Measurements from ENCODE around the gene ADM2.

Gene ADM2

GRCh38 chr22:50505776-50506610, 24.6 kb downstream of the ADM2 start:
- TF ChIP-seq, protein P1, sequence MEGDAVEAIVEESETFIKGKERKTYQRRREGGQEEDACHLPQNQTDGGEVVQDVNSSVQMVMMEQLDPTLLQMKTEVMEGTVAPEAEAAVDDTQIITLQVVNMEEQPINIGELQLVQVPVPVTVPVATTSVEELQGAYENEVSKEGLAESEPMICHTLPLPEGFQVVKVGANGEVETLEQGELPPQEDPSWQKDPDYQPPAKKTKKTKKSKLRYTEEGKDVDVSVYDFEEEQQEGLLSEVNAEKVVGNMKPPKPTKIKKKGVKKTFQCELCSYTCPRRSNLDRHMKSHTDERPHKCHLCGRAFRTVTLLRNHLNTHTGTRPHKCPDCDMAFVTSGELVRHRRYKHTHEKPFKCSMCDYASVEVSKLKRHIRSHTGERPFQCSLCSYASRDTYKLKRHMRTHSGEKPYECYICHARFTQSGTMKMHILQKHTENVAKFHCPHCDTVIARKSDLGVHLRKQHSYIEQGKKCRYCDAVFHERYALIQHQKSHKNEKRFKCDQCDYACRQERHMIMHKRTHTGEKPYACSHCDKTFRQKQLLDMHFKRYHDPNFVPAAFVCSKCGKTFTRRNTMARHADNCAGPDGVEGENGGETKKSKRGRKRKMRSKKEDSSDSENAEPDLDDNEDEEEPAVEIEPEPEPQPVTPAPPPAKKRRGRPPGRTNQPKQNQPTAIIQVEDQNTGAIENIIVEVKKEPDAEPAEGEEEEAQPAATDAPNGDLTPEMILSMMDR (conservative IDR thresholded peaks at IDR 0.05; ENCODE audit: low read depth) = no peak
- CTCF ChIA-PET = interaction anchor here (0.6 kb wide), 1 partner anchor 265 kb away, joined by 3 read pairs; no protein-coding TSS in a partner anchor
- POLR2A ChIA-PET (ENCODE audit: low non-redundant PET) = no interaction called here
- peak overlapping the region; percentile 84 for H3K27ac ChIP-seq
- DNase-seq (ENCODE audit: low spot score) = no peak

GRCh38 chr22:50506611-50507420, 25.5 kb downstream of the ADM2 start:
- POLR2A ChIA-PET (ENCODE audit: low non-redundant PET) = no interaction called here
- DNase-seq (ENCODE audit: low spot score) = no peak
- CTCF ChIA-PET = no interaction called here
- peak overlapping the region; percentile 84 for H3K27ac ChIP-seq
- TF ChIP-seq, protein P1 (conservative IDR thresholded peaks at IDR 0.05; ENCODE audit: low read depth) = no peak

DNA sequence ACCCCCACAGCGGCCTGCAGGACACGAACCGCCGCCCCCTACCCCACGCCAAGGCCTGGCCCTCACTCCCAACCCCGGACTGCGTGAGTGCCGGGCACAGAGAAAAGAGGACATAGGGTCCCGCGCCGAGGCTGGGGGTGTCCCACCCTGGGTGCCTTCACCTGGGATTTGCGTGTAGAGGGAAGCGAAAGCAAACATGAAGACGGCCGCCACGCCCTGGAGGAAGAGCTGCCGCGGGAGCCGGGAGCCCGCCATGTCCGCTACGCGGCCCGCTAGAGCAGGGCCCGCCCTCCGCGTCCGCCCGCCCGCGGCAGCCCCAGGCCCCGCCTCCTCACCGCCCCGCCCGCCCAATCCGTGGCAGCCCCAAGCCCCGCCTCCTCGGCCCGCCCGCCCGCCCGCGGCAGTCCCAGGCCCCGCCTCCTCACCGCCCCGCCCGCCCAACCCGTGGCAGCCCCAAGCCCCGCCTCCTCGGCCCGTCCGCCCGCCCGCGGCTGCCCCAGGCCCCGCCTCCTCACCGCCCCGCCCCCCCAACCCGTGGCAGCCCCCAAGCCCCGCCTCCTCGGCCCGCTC, 26.2 kb downstream of the ADM2 start, which contains the start of gene LMF2:
Gene LMF2 (minus strand): TSS at position 282 of the 570 bp plus-strand sequence. CDS start 27 bp downstream, at position 255.
- POLR2A ChIA-PET (ENCODE audit: low non-redundant PET) = interaction anchor here (0.6 to 0.8 kb wide), 2 partner anchors 14 to 18 kb away, joined by 4 to 5 read pairs; partner anchors contain the start of gene SCO2
- DNase-seq (ENCODE audit: low spot score) = peak; percentile 83
- H3K27ac ChIP-seq = peak within 1 kb of the TSS; percentile 91
- TF ChIP-seq, protein P1 (conservative IDR thresholded peaks at IDR 0.05; ENCODE audit: low read depth) = no peak
- CTCF ChIA-PET = no interaction called here

DNA sequence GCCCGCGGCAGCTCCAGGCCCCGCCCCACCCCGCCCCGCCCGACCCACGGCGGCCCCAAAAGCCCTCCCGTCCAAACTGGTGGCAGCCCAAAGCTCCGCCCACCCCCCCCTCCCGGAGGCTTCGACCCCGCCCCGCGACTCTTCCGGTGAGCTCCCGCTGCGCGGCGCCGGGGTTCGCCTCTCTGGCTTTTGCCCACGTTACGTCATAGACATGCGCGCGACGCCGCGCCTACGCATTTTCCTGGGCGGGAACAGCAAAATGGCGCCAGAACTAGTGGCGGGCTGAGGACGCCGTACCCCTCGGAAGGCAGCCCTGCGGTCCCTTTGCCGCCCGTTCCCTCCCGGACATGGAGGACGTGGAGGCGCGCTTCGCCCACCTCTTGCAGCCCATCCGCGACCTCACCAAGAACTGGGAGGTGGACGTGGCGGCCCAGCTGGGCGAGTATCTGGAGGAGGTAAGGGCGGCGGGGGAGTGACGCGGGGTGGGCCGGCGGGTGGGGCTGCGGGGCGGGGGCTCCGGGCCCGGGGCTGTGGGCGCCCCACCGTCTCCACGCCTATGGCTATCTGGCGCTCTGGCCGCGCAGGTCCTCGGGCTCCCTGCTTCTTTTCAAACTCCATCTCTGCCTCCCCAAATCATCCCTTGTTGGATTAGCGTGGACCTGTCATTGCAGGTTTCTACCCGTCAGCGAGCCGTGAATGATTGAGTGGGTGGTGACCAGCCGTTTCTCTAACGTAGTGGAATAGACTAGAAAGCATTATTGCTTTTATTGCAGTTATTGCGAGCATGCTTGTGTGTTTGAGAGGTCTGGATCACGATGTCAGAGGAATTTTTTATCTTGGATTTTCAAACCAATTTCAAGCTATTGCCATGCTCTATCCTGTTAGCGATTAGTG, 26.9 kb downstream of the ADM2 start, which contains the start of gene NCAPH2:
Gene NCAPH2 (plus strand): TSS at position 234 of the 894 bp plus-strand sequence. CDS start 114 bp downstream, at position 348.
- CTCF ChIA-PET = no interaction called here
- DNase-seq (ENCODE audit: low spot score) = peak; percentile 99
- peak within 1 kb of the TSS; percentile 91 for H3K27ac ChIP-seq
- TF ChIP-seq, protein P1 (conservative IDR thresholded peaks at IDR 0.05; ENCODE audit: low read depth) = no peak
- POLR2A ChIA-PET (ENCODE audit: low non-redundant PET) = interaction anchor here (0.6 to 0.8 kb wide), 3 partner anchors 15 to 55 kb away, joined by 4 to 5 read pairs (median 4); partner anchors contain the start of gene SCO2

- ChIA-PET CTCF (no interaction called here), POLR2A (ENCODE audit: low non-redundant PET) (no interaction called here)
- DNase-seq (ENCODE audit: low spot score) = no peak
- H3K27ac ChIP-seq = no peak overlapping the region
- TF ChIP-seq, protein P1 (conservative IDR thresholded peaks at IDR 0.05; ENCODE audit: low read depth) = no peak
These were observed 27.6 kb downstream of the ADM2 start for GRCh38 chr22:50508897-50509296.
